CD4-positive, alpha-beta T cell treated with Interleukin-15 for 1 hour (primary cell): ENCODE data around the gene CCR2.

ENCODE experiments used
- DNase-seq: peaks from one replicate; pipeline ENCODE4 v3.0.0-alpha.2; 2020

CCR2 gene

GRCh38 chr3:46406788-46407611 is 53.1 kb downstream of the CCR2 start, which contains the start of the genes CCR5AS and CCRL2:
TSS of gene CCR5AS (minus strand) at chr3:46407066.
TSS of gene CCRL2 (plus strand) at chr3:46407259. CDS start at chr3:46408080, 821 bp downstream.
- peak; percentile 80 for DNase-seq

GRCh38 chr3:46407970-46408369 is 54.1 kb downstream of the CCR2 start:
- no peak for DNase-seq

GRCh38 chr3:46408853-46409252 is 54.9 kb downstream of the CCR2 start:
- DNase-seq, result no peak

- DNase-seq, result no peak
Observed at GRCh38 chr3:46409739-46410489, 56.0 kb downstream of the CCR2 start.
